Glomerular visceral epithelial cell (primary cell): Measurements from ENCODE around the gene TBC1D10A.
"Not testable (repeated sequence)": the region's sequence is repeated elsewhere in the genome, so short reads cannot be mapped to it uniquely, and the experiment has no call there.

Source experiments
- DNase-seq: peaks from one replicate; pipeline ENCODE4 v3.0.0-alpha.2; 2016; ENCODE audit errors: extremely low spot score

Gene TBC1D10A

DNA sequence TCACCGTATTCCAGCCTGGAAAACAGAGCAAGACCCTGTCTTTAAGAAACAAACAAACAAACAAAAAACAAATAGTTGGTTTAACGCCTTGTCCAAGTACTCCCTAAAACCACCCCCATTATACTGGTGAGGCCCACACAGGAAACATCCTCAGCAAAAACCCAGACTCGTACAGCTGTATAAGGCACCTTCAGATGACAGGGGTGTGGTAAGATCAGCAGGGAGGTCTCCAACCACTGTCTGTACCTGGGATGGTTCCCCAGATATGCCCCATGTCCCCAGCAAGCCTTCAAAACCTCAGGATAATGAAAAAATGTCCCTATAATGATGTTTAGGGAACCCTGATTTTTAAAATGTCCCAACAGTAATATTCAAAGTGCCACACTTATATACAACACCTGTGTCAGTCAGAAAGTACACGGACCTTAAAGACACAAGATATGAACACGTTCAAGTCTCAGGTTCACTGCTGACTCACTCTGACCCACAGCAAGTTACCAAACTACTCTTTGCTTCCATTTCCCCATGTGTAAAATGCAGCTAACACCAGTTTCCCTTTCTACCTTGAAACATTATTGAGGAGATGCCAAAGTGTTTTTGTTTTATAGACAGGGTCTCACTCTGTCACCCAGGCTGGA lies 20.6 kb upstream of the TBC1D10A start:
- no peak for DNase-seq

DNA sequence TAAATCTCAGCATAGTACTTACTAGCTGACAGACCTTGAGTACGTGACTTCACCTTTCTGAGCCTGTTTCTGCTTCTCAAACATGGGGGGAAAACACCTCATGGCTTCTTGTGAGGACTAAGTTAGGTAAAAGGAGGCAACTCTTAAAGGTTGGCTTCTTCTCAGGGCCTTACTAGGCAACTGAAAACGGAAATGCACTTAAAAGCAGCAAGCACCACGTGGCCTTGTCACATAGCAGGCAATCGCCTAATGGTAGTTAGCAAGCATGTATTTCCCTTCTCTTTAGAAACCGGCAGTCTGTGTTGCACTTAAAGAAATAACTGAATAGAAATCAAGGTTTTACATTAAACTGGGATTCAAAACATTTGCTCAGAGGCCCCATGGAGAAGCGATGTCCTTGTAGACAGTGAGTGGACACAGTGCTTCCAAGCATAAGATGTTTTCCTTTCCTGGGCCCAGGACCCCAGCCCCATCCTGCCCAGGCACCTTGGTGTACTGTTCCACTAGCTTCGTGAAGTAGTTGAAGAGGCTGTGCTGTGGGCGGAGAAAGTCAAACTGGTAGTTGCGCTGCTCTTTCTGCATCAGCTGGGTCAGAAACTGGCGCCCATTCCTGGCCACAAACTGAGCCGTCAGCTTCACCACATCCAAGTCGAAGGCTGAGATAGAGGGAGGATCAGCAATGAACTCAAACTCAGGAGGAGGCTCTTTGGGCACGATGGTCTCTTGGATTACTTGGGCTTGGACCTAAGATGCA lies 17.9 kb upstream of the TBC1D10A start:
- no peak for DNase-seq

GRCh38 chr22:30340911-30341685 lies 14.4 kb upstream of the TBC1D10A start:
- DNase-seq = no peak

- DNase-seq = no peak
These were observed 12.1 kb upstream of the TBC1D10A start for GRCh38 chr22:30338802-30339201.

GRCh38 chr22:30338341-30338740 lies 11.6 kb upstream of the TBC1D10A start:
- not testable (repeated sequence) for DNase-seq

DNA sequence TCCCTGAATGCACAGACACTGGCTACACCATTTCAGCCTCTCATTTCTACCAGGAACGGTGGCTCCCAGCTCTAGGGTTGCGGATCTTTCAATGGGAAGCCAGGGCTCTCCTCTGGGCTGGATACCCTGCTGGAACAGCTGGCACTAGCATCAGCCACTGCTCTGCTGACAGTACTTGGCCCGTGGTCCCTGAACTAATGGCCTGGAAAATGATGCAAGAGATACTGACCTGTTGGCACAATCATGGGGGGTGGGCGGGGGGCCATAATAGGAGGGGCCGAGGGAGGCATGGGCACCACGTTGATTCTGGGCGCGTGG lies 10.7 kb upstream of the TBC1D10A start:
- DNase-seq = no peak

- no peak for DNase-seq
These were observed 10.2 kb upstream of the TBC1D10A start for GRCh38 chr22:30336752-30337460.

DNA sequence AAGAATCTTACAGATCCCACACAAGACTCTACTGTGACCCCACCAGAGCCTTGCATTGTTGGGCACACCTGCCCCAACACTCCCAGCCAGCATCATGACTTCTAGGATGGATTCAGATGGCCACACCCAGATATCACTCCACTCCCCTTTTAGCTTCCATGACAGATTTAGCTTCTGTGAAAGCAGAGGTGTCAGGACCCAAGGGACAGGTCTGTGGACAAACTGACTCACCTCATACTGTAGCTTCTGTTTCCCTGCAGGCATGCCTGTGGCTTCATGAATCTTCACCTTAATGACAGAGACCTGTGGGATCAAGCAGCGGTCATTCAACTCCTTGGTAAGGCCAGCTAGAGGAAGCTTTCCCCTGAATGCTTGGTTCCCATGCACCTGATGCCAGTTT lies 8.5 kb upstream of the TBC1D10A start:
- DNase-seq = no peak

- DNase-seq = no peak
These were observed 7.9 kb upstream of the TBC1D10A start for GRCh38 chr22:30334646-30335045.

- DNase-seq = no peak
These were observed 7.0 kb upstream of the TBC1D10A start for GRCh38 chr22:30333707-30334087.

- DNase-seq = no peak
These were observed 6.4 kb upstream of the TBC1D10A start for GRCh38 chr22:30332994-30333706.

DNA sequence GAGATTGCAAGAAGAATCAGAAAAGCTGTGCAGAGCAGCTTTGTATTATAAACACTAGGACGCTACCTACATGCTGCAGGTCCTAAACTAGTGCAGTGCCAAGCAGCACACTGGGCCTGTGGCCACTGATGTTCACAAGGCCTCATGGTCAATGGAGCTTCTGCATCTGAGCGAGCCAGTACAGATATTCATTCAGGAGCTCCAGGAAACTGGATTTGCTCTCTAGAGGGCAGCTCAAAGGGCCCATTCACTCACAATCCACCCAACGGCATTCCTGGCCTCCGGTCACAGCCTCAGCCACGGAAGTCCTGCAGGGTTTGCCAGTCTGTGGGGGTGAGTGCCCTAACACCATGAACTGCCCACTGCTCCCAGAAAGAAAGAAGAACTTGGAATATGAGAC lies 5.8 kb upstream of the TBC1D10A start:
- DNase-seq = no peak

DNA sequence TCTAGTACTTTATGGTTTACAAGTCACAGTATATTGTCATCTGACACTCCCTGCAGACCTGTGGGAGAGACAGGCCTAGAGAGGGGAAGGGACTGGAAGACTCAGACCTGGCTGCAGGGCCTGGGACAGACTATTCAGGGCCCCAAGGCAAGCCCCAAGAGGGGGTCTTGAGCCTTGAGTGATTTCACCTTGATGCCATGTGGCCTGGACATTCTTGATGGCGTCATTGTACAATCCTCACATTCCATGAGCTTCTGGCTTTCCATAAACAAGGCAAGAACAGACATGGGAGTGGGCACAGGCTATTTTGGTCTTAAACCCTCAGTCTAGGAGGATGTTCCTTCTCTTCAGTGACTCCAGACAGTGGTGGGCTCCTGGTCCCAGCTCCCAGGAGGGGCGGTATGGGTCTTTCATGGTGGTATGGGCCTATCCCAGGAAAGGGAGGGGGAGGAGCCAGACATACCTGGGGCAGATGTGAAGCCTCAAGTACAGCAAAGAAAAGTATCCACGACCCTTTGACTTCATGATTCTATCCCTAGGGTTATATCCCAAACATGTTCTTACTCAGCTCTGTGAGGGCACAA lies 1.8 kb upstream of the TBC1D10A start:
- DNase-seq = no peak

DNA sequence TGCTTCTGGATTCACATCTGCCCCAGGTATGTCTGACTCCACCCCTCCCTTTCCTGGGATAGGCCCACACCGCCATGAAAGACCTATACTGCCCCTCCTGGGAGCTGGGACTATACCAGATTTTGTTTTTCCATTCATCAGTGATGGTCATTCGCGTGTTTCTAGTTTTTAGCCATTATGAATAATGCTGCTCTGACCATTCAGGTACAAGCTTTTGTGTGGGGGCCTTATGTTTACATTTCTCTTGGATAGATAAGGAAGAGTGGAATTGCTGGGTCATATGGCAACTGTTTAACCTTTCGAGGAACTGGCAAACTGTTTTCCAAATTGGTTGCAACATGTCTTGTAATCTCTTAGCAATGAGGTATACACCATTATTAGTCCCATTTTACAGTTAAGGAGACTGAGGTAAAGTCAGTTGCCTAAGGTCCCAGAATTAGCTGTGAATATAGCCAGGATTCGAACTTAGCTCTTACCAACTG lies 1.2 kb upstream of the TBC1D10A start:
- DNase-seq = no peak

DNA sequence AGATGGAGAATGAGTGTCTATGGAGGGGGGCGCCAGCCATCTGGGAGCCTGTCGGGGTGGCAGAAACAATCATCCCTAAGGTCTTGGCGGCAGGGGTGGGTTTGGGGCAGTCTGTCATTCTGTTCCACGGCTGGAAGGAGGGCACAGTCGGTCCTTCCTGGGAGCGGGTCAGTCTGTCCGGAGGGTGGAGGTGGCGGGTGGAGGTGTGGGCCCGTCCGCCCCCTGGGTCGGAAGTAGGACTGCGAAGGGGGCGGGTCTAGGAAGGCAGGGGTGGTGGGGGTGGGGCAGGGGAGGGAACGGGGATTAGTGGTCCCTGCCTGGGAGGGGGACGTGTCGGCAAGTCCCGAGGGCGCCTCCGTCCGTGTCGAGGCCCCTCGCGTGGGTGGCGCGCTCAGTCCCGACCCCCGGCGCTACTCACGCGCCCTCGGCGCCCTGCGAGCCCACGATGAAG lies 461 bp downstream of the TBC1D10A start:
- DNase-seq = peak; percentile 51

DNA sequence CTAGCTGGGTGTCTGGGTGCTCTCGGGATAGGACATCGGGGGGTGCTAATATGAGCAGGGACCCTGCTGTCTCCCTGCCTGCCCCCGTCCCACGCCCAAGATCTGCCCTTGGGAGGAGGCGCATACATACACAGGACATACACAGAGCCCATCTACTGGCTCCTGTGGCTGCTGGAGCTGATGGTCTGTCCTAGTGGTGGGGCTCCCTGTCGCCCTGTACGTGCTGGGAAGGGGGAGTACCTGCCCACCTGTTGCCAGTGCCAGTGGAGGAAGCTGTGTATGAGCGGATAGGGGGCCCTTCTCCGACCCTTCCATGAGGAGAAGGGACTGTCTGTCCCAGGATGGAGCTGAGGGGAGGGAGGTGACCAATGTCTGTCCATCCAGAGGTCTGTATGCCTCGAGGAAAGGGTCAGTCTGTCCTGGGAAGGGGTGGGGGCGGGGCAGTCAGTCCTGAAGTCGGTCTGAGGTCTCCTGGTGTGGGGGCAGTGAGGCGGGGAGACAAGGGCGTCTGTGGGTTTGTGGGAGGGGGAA lies 952 bp downstream of the TBC1D10A start:
- DNase-seq = no peak

- peak; percentile 83 for DNase-seq
These were observed 1.5 kb downstream of the TBC1D10A start for GRCh38 chr22:30325065-30325720.

DNA sequence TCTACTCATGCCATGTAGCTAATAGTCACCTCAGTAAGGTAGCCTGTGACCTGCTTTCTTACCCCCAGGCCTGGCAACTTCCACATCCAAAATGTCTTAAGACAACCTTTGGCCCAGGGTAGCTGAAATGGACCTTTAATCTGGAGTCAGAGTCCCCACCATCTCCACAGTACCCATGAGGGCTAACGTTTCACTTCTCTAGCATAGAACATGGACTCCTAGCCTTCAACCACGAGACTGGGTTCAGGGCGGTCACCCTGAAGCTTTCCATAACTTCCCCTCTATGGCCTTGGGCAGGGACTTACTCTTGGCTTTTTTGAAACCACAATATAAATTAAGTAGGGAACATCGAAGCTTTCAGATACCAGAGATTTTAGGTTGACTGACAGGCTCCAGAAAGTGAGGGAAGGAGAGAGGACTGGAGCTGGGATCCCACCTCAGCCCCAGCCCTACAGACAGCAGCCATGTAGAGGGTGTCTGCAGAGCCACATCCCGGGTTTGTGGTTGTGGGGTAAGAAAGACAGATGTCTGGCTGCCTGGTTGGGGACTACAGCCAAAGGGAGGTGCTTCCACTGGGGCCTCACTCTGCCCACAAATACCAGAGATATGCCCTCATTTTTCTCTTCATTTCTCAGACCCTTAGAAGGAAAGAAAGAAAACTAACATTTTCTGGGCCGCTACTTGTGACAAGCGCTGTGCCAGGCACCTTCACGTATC lies 2.6 kb downstream of the TBC1D10A start:
- DNase-seq = peak; percentile 69

GRCh38 chr22:30323246-30323645 lies 3.5 kb downstream of the TBC1D10A start:
- DNase-seq = no peak

GRCh38 chr22:30321461-30321860 lies 5.3 kb downstream of the TBC1D10A start:
- no peak for DNase-seq
